ENCODE results near the gene MTOR. TPM values are rescaled to one million over a fixed set of nuclear protein-coding genes. Genes with fewer than 3 reads are reported as not detected.

Gene MTOR
- total RNA-seq, 4 donors from 2014 or later: 32.4 to 55.4 (median 42.5) TPM

DNA sequence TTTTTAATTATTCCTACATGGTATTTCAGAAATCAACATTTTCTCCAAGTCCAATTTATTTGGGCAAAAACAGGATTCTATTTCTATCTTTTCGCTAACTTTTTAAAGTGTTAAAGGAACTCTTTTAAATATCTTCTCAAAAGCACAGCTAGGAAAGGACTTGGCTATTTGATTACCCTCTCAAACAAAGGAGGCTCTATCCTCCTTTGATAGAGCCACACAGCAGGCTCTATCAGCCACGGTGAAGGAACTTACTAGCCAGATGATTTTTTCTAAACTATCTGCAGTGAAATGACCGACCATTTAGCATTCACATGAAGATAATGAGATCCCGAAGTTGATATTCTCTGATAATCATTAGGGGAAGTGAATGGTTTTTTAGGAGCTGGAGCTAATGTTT is 64.1 kb downstream of the MTOR start:
- no peak for TF ChIP-seq POLR2AphosphoS5 (IDR thresholded peaks at IDR 0.05)
- TF ChIP-seq EP300 (IDR thresholded peaks at IDR 0.05): no peak
- TF ChIP-seq, protein P1, sequence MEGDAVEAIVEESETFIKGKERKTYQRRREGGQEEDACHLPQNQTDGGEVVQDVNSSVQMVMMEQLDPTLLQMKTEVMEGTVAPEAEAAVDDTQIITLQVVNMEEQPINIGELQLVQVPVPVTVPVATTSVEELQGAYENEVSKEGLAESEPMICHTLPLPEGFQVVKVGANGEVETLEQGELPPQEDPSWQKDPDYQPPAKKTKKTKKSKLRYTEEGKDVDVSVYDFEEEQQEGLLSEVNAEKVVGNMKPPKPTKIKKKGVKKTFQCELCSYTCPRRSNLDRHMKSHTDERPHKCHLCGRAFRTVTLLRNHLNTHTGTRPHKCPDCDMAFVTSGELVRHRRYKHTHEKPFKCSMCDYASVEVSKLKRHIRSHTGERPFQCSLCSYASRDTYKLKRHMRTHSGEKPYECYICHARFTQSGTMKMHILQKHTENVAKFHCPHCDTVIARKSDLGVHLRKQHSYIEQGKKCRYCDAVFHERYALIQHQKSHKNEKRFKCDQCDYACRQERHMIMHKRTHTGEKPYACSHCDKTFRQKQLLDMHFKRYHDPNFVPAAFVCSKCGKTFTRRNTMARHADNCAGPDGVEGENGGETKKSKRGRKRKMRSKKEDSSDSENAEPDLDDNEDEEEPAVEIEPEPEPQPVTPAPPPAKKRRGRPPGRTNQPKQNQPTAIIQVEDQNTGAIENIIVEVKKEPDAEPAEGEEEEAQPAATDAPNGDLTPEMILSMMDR (IDR thresholded peaks at IDR 0.05): no peak
- no peak for TF ChIP-seq POLR2A (IDR thresholded peaks at IDR 0.05)
- 66 to 92% methylated on average over 2 to 4 of the region's 4 CpGs for WGBS, 2 donors (ENCODE audit: low coverage in 1 of 2)
- H3K9me3 ChIP-seq: no peaks in the 10 kb centered on the region
- no peak for ATAC-seq
- H3K27ac ChIP-seq: no peak overlapping the region
- no peaks in the 10 kb centered on the region for H3K27me3 ChIP-seq
- no peaks in the 10 kb centered on the region for H3K4me1 ChIP-seq
- no peak overlapping the region for H3K4me3 ChIP-seq
- H3K36me3 ChIP-seq: peaks cover 0 to 100% of the 10 kb centered on the region in 2 donors

DNA sequence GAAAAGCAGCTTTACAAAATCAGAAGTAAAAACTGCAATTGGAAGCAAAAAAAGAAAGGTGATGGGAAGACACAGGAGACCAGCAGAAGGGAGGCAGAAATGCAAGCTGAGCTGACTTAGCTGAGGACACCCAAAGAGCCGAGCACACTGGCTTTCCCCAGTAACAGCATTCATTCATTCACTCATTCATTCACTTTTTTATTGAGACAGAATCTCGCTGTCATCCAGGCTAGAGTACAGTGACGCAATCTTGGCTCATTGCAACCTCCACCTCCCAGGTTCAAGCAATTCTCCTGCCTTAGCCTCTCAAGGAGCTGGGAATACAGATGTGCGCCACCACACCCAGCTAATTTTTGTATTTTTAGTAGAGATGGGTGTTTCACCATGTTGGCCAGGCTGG is 65.0 kb downstream of the MTOR start:
- H3K4me3 ChIP-seq: no peak overlapping the region
- no peaks in the 10 kb centered on the region for H3K27me3 ChIP-seq
- 86 to 88% methylated on average over 3 to 4 of the region's 4 CpGs for WGBS, 2 donors (ENCODE audit: low coverage in 1 of 2)
- peaks cover 0 to 100% of the 10 kb centered on the region in 2 donors for H3K36me3 ChIP-seq
- no peak for ATAC-seq
- TF ChIP-seq EP300 (IDR thresholded peaks at IDR 0.05) (no peak), POLR2A (IDR thresholded peaks at IDR 0.05) (no peak), POLR2AphosphoS5 (IDR thresholded peaks at IDR 0.05) (no peak)
- TF ChIP-seq, protein P1 (IDR thresholded peaks at IDR 0.05): no peak
- H3K4me1 ChIP-seq: no peaks in the 10 kb centered on the region
- no peaks in the 10 kb centered on the region for H3K9me3 ChIP-seq
- H3K27ac ChIP-seq: no peak overlapping the region

DNA sequence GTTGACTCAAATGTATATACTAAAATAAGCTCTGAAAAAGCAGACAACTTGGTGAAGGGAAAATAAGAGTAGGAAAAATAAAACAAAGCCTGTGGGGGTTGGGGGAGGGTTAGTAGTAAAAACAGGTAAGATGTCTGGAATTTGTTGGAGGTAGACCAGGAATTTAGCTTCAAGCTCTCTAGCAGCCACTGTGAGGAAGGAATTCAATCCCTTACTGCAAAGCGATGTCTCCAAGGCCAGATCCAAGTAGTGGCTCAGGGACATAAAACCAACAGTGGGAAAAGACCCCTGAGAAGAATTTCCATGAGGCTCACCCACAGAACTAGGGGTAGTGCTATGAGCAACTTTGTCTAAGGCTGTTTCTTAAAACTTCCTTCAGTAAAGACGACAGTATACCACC is 65.4 kb downstream of the MTOR start:
- H3K4me1 ChIP-seq: no peaks in the 10 kb centered on the region
- WGBS, 2 donors (ENCODE audit: low coverage in 1 of 2): 80 to 89% methylated on average over 1 to 2 of the region's 2 CpGs
- H3K9me3 ChIP-seq: no peaks in the 10 kb centered on the region
- TF ChIP-seq POLR2AphosphoS5 (IDR thresholded peaks at IDR 0.05) (no peak), EP300 (IDR thresholded peaks at IDR 0.05) (no peak), POLR2A (IDR thresholded peaks at IDR 0.05) (no peak)
- TF ChIP-seq, protein P1 (IDR thresholded peaks at IDR 0.05): no peak
- no peak overlapping the region for H3K27ac ChIP-seq
- H3K36me3 ChIP-seq: peaks cover 0 to 100% of the 10 kb centered on the region in 2 donors
- no peaks in the 10 kb centered on the region for H3K27me3 ChIP-seq
- no peak for ATAC-seq
- no peak overlapping the region for H3K4me3 ChIP-seq

DNA sequence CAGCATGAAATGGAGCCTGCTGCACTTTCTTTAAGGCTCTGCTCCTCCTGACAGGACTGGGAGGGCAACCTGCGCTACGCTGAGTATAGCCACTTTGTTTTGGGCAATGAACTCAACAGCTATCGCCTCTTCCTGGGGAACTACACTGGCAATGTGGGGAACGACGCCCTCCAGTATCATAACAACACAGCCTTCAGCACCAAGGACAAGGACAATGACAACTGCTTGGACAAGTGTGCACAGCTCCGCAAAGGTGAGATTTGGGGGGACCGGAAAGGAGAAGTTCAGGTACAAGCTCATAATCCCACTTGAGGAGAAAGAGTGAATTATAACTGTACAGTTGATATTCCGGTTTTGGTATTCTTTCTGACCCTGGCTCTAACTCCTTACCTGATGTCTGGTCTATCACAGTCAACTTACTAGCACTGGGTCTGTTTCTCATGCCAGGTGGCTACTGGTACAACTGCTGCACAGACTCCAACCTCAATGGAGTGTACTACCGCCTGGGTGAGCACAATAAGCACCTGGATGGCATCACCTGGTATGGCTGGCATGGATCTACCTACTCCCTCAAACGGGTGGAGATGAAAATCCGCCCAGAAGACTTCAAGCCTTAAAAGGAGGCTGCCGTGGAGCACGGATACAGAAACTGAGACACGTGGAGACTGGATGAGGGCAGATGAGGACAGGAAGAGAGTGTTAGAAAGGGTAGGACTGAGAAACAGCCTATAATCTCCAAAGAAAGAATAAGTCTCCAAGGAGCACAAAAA is 67.8 kb downstream of the MTOR start:
- no peak overlapping the region for H3K27ac ChIP-seq
- no peaks in the 10 kb centered on the region for H3K9me3 ChIP-seq
- H3K36me3 ChIP-seq: peaks cover 0 to 100% of the 10 kb centered on the region in 2 donors
- no peak overlapping the region for H3K4me3 ChIP-seq
- 88 to 93% methylated on average over 8 to 14 of the region's 14 CpGs for WGBS, 2 donors (ENCODE audit: low coverage in 1 of 2)
- ATAC-seq: no peak
- TF ChIP-seq, protein P1 (IDR thresholded peaks at IDR 0.05): no peak
- TF ChIP-seq POLR2A (IDR thresholded peaks at IDR 0.05): no peak
- TF ChIP-seq POLR2AphosphoS5 (IDR thresholded peaks at IDR 0.05): no peak
- no peak for TF ChIP-seq EP300 (IDR thresholded peaks at IDR 0.05)
- H3K27me3 ChIP-seq: no peaks in the 10 kb centered on the region
- peaks cover 0 to under 1% (median 0%) of the 10 kb centered on the region in 3 donors for H3K4me1 ChIP-seq

DNA sequence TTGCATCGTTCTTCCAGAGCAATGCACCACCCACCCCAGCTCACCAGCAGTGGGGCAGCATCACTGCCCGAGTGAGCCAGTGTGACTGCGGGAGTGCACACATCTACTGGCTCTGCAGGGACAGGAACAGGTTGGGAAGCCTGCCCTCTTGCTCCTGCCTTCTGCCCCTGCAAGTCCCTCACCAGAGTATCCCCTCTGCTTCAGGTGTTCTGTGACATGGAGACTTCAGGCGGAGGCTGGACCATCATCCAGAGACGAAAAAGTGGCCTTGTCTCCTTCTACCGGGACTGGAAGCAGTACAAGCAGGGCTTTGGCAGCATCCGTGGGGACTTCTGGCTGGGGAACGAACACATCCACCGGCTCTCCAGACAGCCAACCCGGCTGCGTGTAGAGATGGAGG is 69.0 kb downstream of the MTOR start:
- ATAC-seq: no peak
- Histone ChIP-seq H3K4me1 (peaks cover 0 to 9% (median 0%) of the 10 kb centered on the region in 3 donors), H3K27me3 (no peaks in the 10 kb centered on the region), H3K9me3 (no peaks in the 10 kb centered on the region), H3K36me3 (peaks cover 0 to 96% of the 10 kb centered on the region in 2 donors), H3K4me3 (no peak overlapping the region), H3K27ac (no peak overlapping the region)
- TF ChIP-seq POLR2A (IDR thresholded peaks at IDR 0.05): no peak
- TF ChIP-seq EP300 (IDR thresholded peaks at IDR 0.05): no peak
- TF ChIP-seq POLR2AphosphoS5 (IDR thresholded peaks at IDR 0.05): no peak
- TF ChIP-seq, protein P1 (IDR thresholded peaks at IDR 0.05): no peak
- WGBS, 2 donors (ENCODE audit: low coverage in 1 of 2): 97 to 100% methylated on average over 5 to 7 of the region's 11 CpGs
